Measurements from ENCODE around the gene NHERF2.
A peak's percentile ranks its signal among the peaks of the same experiment; 100 is the strongest.

NHERF2 gene

GRCh38 chr16:2042171-2042985 is 15.7 kb downstream of the NHERF2 start:
- peak; percentile 97 for DNase-seq

- DNase-seq: peak; percentile 97
Measured at GRCh38 chr16:2042986-2043666, 16.4 kb downstream of the NHERF2 start.

GRCh38 chr16:2043667-2044451 is 17.2 kb downstream of the NHERF2 start:
- DNase-seq: peak; percentile 96

GRCh38 chr16:2044541-2044940 is 17.8 kb downstream of the NHERF2 start:
- peak; percentile 78 for DNase-seq

- DNase-seq: no peak
Measured at GRCh38 chr16:2045965-2046892, 19.5 kb downstream of the NHERF2 start.

- peak; percentile 83 for DNase-seq
Measured at GRCh38 chr16:2046893-2047329, 20.2 kb downstream of the NHERF2 start.

GRCh38 chr16:2047330-2048115 is 20.8 kb downstream of the NHERF2 start, which contains the start of the genes NTHL1 and TSC2:
TSS of gene NTHL1 (minus strand) at chr16:2047834. CDS start at chr16:2047823, 11 bp downstream.
TSS of gene TSC2 (plus strand) at chr16:2047985. CDS start at chr16:2048616, 631 bp downstream.
- DNase-seq: peak; percentile 96

GRCh38 chr16:2048116-2048543 is 21.4 kb downstream of the NHERF2 start:
- DNase-seq: peak; percentile 56

GRCh38 chr16:2053211-2053610 is 26.5 kb downstream of the NHERF2 start:
- no peak for DNase-seq

GRCh38 chr16:2053897-2054296 is 27.2 kb downstream of the NHERF2 start:
- DNase-seq: no peak

GRCh38 chr16:2054543-2055245 is 28.0 kb downstream of the NHERF2 start:
- DNase-seq: peak; percentile 96

- peak; percentile 41 for DNase-seq
Measured at GRCh38 chr16:2056077-2056476, 29.4 kb downstream of the NHERF2 start.

GRCh38 chr16:2056681-2057407 is 30.1 kb downstream of the NHERF2 start:
- DNase-seq: peak; percentile 69

GRCh38 chr16:2057438-2057837 is 30.7 kb downstream of the NHERF2 start:
- DNase-seq: no peak

GRCh38 chr16:2058420-2058819 is 31.7 kb downstream of the NHERF2 start:
- DNase-seq: no peak

- no peak for DNase-seq
Measured at GRCh38 chr16:2058872-2059271, 32.2 kb downstream of the NHERF2 start.

- DNase-seq: no peak
Measured at GRCh38 chr16:2060346-2060745, 33.6 kb downstream of the NHERF2 start.

GRCh38 chr16:2061023-2061422 is 34.3 kb downstream of the NHERF2 start:
- DNase-seq: no peak

GRCh38 chr16:2061526-2061925 is 34.8 kb downstream of the NHERF2 start:
- DNase-seq: no peak

GRCh38 chr16:2062801-2063200 is 36.1 kb downstream of the NHERF2 start:
- DNase-seq: no peak

Data from DMS53 (cell line).